HCT116 (cell line): Measurements from ENCODE around the gene DTD1.

Experiments
- CTCF ChIP-seq, 3 experiments: fragments of 200-600 bp in 1 of 3; sonication (generic) in 1 of 3; IDR thresholded peaks in 2 of 3; conservative IDR thresholded peaks in 1 of 3; 2 replicates each; pipeline ENCODE4 v1.5.1; 2012 to 2017; ENCODE audit warnings: low read depth in 2 of 3, low read length in 2 of 3, antibody characterized with exemption in 1 of 3, borderline replicate concordance in 1 of 3, control low read depth in 1 of 3, mild to moderate bottlenecking in 1 of 3, mixed read lengths in 1 of 3, mixed run types in 1 of 3, moderate library complexity in 1 of 3; ENCODE audit not compliant: insufficient read depth in 1 of 3
- EGR1 ChIP-seq: IDR thresholded peaks from 2 replicates; pipeline ENCODE4 v1.6.1; 2012; ENCODE audit warnings: low read depth
- ELF1 ChIP-seq: IDR thresholded peaks from 2 replicates; pipeline ENCODE4 v1.6.1; 2012; ENCODE audit warnings: low read depth, borderline replicate concordance
- EZH2 ChIP-seq: fragments of 200-600 bp; sonication (generic); IDR thresholded peaks from 2 replicates; pipeline ENCODE4 v1.6.1; 2017; ENCODE audit warnings: antibody characterized with exemption, mixed run types
- EZH2phosphoT487 ChIP-seq: fragments of 200-600 bp; IDR thresholded peaks from 2 replicates; pipeline ENCODE4 v1.6.1; 2018; ENCODE audit warnings: antibody characterized with exemption, borderline replicate concordance
- JUND ChIP-seq: IDR thresholded peaks from 2 replicates; pipeline ENCODE4 v1.6.1; 2012
- MAX ChIP-seq: IDR thresholded peaks from 2 replicates; pipeline ENCODE4 v1.6.1; 2012
- POLR2A ChIP-seq: IDR thresholded peaks from 2 replicates; pipeline ENCODE4 v1.7.0; 2011; ENCODE audit warnings: borderline replicate concordance; ENCODE audit not compliant: insufficient read depth, insufficient read length; ENCODE audit errors: extremely low read depth
- POLR2AphosphoS5 ChIP-seq: IDR thresholded peaks from 2 replicates; pipeline ENCODE4 v1.6.1; 2011; ENCODE audit warnings: mild to moderate bottlenecking, low read depth, low read length, moderate library complexity
- TCF7L2 ChIP-seq: IDR thresholded peaks from 2 replicates; pipeline ENCODE4 v1.7.0; 2011; ENCODE audit warnings: borderline replicate concordance, inconsistent platforms; ENCODE audit not compliant: insufficient read depth, insufficient read length; ENCODE audit errors: extremely low read depth

GRCh38 chr20:18705490-18705889 is 117.6 kb downstream of the DTD1 start:
- TF ChIP-seq CTCF (IDR thresholded peaks at IDR 0.05 in 2 of 3, conservative IDR thresholded peaks at IDR 0.05 in 1 of 3; ENCODE audit: borderline replicate concordance in 1 of 3, insufficient read depth in 1 of 3, low read depth in 2 of 3, low read length in 2 of 3) (no peak), POLR2AphosphoS5 (no peak), JUND (no peak), TCF7L2 (no peak), EZH2 (no peak), ELF1 (no peak), MAX (no peak), EZH2phosphoT487 (no peak), POLR2A (no peak), EGR1 (no peak)
